HG02870 (cell line): ENCODE data around the gene FBLN5.
"Not testable (repeated sequence)": the region's sequence is repeated elsewhere in the genome, so short reads cannot be mapped to it uniquely, and the experiment has no call there.

ENCODE experiments used
- ATAC-seq: cut with Tn5 transposase; IDR thresholded peaks from one replicate; pipeline ENCODE4 v1.9.1; 2021; ENCODE audit warnings: mild to moderate bottlenecking, moderate library complexity; ENCODE audit not compliant: unreplicated experiment

Gene FBLN5

DNA sequence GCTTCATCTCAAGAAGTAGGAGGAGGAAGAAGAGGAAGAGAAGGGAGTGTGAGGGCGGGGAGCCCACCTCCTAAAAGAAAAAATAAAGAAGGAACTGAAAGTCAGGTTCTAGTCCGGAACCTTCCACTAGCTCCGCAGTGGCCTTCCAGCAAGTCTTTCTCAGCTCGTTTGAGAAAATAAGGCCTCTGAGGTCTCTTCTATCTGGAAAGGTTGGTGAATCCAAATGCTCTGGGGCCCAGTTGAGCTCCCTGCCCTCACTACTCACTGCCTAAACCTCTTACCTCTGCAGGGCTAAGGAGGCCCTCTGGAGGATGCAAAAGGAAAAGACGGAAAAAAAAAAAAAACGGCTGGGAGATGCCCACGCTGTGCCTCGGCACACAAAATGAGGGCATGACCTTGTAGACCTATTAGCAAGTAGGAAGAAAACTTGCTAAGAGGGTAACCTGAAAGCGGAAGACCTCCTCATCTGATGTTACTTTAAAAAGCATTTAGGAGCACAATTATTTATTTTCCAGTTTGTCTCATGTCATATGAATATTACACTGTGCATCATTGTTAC lies 35.9 kb downstream of the FBLN5 start:
- no peak for ATAC-seq

DNA sequence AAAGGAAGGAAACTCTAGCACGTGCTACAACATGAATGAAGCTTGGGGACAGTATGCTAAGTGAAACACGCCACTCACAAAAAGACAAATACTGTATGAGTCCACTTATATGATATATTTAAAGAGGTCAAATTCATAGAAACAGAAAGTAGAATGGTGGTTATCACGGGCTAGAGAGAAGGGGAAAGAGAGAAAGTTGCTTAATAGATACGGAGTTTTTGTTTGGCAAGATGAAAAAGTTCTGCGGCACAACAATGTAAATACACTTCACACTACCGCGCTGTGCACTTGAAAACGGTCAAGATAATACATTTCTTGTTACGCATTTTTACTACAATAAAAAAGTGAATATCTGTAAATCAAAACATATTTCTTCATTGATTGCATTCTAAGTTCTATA lies 37.3 kb downstream of the FBLN5 start:
- no peak for ATAC-seq

DNA sequence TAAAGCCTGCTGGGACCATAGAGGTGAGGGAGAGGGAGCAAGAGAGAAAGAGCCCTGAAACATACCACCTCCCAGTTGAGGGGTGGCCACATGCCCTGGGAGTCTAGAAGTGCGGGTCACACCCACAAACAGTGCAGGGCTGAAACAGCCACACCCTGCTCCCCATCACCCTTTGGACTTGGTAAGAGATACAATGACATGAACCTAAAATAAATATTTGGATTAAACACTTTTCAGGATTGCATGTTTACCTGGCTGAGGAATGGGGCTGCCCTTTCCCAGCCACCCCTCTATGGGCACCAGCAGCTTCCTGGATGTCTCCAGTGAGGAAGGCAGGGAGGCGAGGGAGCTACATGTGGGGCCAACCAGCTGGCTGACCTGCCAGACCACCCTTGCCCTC lies 41.1 kb downstream of the FBLN5 start:
- ATAC-seq, result no peak

DNA sequence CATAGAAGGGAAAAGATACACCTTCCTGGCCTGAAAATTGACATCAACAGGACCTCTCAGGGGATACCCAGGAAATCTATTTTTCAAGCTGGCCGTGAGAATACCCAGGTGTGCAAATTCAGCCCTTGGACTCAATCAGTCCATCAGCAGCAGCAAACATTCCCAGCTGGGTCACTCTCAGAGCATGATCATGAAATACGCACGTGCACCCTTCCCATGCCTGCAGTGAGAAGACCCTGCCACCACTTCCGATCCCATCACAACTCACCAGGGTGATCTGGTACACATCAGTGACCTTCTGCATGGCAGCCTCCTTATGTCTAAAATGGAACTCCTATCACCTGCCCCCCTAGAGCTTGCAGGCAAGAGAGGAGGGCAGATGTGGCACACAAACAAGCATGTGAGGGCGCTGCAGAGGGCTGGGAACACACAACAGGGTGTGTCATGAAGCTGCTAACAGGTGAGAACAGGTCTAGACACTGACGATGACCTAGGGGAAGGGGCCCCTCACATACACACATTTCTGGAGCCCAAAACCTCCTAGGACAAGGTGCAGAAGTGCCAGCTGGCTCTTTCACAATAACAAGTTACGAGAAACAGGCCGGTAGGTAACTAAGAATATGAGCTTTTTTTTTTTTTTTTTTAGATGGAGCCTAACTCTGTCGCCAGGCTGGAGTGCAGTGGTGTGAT lies 42.4 kb downstream of the FBLN5 start:
- no peak for ATAC-seq

DNA sequence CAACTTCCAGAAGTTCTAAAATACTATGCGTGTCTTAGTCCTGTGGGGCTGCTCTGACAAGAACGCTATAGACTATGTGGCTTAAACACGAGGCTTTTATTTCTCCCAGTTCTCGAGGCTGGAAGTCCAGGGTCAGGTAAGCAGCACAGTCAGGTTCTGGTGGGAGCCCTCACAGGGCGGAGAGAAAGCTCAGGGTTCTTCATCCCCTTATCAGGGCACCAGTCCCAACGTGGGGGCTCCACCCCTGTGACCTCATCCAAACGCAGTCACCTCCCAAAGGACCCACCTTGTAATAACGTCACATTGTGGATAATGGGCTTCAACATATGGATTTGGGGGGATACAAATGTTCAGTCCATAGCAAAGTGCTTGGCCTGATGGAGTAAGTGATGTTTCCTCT lies 43.0 kb downstream of the FBLN5 start:
- no peak for ATAC-seq

DNA sequence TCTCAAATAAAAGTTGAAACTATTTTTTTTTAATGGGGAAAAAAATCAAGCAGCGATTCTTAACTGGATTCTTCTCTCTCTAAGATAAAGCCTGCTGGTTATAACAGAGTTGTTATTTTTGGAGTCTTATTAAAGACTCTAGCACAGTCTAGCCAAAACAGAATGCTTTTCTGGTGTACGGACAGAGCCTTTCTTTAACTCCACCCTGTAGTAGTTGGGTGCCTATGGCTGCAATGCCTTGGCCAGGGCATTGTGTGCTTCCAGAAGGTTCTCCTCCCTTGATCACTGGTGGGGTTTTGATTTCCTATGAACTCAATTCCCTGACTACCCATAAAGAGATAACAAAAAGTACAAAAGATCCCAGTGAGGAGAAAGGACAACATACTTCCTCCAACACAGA lies 44.4 kb downstream of the FBLN5 start:
- no peak for ATAC-seq

DNA sequence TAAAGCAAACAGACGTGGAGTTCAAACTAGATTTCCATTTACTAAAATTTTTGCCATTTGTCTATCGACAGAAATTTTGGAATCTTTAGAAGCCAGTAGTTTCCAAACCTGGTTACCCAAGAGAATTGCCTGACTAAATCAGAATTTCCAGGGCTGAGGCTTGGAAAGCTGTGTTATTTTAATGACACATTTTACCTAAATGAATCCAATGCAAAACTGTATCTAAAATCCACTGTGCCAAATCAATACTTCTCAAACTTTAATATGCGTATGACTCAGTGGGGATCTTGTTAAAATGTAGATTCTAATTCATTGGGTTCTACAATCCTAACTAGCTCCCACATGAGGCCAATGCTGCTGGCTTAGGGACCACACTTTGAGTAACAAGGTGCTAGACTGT lies 45.2 kb downstream of the FBLN5 start:
- ATAC-seq, result no peak

DNA sequence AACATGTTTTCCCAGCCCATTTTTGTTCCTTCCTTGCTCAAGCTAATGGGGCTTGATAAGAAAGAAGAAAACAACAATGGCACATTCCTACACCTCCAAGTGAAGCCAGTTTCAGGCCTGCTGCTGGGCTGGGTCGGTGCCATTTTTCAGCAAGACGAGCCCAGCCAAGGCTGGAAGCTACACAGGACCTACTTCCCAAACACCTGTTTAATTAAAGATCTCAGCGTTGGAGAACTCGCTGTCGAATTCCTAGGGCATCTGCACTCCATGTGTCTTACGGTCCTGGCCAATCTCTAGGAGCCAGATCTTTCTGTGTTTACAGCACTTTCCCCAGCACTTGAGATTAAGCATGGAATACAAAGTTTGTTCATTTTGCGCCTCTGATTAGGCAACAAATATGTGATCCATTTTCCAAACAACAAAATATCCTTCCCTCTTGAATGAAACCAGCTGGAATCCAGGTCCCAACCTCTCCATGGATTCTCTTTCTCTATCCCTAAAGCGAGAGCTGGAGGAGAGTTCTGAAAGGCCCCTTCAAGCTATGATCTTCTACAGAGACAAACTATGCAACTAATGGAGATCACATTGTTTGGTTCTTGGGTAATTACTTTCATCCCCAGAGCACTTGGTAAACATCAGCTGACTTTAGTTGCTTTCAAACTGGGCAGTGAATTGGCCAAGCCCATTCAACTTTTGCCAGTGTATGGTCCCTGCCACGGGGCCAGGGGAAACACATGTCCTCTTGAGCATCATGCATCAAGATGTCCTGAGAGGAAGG lies 45.9 kb downstream of the FBLN5 start:
- ATAC-seq, result no peak

DNA sequence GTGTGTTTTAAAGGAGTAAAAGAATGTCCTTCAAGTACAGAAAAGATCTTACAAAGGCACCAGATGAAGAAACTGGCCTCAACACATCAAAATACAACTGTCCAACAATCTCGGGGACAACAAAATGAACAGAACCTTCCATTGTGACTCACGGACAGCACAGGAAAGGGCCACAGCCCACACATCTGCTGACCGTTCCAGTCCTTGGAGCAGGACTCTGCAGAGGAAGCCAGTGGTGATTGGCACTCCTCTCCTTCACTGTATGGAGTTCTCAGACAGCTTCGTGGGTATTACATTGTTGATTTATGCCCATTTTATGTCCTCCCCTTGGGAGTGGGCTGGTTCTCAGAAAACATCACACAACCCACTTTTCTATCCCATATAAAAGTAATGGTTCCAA lies 47.7 kb downstream of the FBLN5 start:
- ATAC-seq, result no peak

DNA sequence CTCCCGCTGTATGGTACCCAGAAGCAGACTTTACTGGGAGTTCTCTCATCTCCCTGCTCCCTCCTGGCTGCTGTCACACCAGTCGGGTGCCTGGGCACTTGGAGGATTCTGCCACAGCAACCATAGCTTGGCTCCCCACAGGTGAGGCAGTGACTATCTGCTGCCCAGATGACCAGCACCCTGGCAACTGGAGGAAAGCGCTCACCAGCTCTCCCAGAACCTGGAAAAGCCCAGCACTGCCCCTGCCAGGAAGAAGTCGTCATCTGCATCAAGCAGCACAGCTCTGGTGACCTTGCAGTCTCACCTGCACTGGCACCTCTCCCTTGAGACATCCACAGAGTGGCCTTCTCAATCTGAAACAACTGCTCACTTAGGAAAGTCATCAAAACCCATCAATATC lies 48.3 kb downstream of the FBLN5 start:
- no peak for ATAC-seq

DNA sequence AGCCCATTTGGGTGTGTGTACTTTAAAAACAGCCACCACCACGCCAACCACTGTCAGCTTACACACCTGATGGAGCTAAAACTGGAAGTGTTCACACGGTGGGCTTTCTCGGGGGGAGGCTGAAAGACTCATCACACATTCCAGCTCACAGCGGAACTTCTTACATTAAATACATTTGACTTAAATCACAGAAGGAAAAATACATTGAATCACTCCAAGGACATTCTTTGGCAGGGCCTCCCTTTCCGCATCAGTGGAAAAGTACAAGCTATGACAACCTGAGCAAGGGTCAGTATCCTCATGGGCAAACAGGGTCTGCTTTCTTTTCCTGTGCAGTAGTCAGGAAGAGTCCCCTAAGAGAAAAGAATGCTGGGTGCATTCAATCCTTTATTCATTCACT lies 49.1 kb downstream of the FBLN5 start:
- no peak for ATAC-seq

DNA sequence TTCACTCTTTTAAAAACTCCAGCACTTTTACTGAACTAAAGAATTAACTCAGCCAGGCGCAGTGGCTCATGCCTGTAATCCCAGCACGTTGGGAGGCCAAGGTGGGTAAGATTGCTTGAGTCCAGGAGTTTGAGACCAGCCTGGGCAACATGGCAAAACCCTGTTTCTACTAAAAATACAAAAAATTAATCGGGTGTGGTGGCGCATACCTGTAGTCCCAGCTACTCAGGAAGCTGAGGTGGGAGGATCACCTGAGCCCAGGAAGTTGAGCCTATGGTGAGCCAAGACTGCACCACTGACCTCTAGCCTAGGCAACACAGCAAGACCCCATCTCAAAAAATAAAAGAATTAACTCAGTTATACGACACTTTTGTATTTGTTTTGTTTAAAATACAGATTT lies 49.8 kb downstream of the FBLN5 start:
- ATAC-seq, result not testable (repeated sequence)

DNA sequence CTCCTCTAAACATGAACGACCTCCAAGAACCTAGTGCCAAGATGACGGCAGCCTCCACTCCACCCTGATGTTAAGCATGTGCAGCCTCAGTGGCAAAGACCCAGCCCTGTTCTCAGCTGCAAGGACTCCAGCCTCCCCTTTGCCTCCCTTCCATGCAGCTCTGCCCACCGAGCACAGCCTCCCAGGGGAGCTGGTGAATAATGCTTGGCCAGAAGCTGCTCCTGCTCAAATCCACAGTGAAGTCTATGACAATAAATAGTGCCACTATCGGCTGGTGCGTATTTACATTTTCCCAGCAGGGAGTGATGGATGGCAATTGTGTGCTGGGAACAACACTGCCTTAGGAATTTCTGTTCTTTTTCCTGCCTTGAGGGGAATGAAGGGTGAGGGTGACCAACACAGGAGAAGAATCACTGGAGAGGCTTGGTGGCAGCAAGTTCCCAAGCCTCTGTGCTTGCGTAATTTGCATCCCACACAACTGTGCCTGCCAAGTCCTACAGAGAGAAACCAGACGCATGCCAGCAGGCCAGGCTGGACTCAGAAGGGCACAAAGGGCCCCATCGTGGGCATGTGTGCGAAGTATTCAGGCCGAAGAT lies 50.3 kb downstream of the FBLN5 start:
- no peak for ATAC-seq

DNA sequence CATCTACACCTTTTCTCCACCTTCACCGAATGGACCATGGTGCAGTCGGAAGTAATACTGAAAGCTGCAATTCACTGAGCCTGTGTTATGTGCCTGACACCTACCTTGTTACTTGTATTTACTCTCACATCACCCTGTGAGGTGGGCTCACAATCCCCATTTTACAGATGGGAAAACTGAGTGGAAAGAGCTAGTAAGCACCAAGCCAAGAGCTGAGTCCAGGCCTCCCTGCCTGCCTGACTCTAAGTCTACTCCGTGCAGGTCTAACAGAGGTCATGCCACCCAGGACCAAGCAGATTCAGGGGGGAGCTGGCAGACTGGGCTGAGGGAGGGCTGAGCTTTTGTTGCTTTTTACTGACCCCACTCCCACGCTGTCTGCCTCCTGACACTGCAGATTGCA lies 51.1 kb downstream of the FBLN5 start:
- ATAC-seq, result no peak

DNA sequence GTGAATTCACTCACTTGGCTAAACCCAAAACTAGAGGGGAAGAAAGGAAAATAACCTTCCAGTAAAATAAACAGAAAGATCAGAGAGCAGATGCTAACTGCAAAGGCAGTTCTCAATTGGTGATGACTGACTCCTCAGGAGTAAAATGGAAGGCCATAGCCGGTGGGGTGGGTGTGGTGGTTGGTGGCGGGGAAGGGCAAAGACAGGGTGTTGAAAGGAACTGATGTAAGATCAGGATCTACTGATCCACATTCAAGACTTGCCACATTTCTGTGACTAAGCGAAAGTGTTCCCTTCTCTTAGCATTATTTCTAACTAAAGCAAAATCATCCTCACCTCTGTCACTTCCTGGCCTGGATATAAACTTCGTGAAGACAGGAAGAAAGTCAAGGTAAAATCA lies 53.8 kb downstream of the FBLN5 start:
- ATAC-seq, result no peak

DNA sequence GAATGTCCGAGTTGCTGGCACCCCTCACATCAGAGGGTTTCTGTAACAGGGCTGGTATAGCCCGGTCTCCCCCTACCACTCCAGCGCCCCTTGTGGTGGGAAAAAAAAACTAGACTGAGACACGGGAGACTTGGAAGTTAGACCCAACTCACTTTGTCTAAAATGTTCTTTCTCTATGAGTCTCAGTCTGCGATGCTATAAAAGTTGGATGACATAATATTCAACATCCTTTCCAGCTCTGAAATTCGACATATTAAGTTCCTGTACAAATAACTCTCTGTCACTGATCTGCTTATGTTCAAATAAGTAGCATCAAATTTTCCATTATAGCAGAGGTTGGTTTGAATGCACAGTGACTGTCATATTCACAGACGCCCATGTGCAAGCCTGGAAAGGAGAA lies 54.5 kb downstream of the FBLN5 start:
- ATAC-seq, result no peak

DNA sequence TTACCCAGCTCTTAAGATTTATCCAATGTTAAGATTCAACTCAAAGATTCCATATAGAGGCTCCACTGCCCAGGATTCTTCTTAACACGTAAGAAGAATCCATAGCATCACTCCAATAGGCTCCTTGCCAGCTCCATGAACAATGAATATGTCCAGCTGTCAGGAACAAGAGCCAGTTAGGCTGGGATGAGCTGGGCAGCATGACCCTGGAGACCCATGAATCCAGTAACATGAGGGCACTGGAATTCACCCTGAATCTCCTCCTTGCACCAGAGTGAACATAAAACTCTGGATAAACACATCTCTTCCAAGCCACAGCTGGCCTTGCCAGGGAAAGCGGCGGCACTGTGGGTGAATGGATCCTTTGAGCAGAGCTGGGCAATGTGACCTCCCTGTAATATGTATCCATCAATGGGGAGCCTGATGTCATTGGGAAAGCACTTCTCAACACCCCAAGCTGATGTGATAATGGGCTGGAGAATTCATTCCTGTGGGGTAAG lies 55.7 kb downstream of the FBLN5 start:
- no peak for ATAC-seq

DNA sequence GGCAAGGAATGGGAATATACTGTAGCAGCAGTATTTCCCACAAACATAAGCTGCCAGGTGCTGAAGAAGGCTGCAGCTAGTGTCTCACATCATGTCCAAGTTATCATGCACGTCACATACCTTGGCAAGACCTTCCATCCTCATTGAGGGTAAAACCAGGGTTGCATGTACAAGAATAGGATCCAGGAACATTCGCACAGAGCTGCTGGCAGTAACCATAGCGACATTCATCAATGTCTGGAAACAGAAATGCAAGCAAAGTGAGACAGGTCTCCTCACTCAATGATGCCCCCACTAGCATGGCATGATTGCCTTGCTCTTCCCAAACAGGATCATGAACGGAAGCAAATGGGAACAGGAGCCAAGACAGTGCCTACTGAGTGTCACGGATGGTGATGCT lies 56.4 kb downstream of the FBLN5 start:
- no peak for ATAC-seq

DNA sequence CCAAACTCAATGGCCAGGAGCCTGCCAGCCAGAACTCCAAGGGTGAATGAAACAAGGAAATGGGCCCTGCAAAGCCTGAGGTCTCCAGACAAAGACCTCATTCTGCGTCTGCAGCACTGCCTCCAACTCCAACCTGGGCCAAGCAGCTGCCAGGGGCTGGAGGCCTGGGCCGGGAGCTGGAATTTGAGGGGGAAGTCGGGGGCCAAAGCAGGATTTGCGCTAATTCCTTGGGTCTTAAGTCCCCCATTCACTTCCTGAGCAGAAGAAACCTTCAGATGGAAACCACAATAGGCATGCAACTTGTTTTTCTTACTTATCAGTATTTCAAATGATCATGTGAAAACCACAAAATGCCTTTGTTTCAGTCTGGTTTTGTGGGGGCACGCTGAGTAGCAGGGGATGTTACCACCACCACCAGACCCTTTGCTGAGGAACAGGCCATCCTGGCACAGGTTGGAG lies 57.2 kb downstream of the FBLN5 start:
- ATAC-seq, result no peak

DNA sequence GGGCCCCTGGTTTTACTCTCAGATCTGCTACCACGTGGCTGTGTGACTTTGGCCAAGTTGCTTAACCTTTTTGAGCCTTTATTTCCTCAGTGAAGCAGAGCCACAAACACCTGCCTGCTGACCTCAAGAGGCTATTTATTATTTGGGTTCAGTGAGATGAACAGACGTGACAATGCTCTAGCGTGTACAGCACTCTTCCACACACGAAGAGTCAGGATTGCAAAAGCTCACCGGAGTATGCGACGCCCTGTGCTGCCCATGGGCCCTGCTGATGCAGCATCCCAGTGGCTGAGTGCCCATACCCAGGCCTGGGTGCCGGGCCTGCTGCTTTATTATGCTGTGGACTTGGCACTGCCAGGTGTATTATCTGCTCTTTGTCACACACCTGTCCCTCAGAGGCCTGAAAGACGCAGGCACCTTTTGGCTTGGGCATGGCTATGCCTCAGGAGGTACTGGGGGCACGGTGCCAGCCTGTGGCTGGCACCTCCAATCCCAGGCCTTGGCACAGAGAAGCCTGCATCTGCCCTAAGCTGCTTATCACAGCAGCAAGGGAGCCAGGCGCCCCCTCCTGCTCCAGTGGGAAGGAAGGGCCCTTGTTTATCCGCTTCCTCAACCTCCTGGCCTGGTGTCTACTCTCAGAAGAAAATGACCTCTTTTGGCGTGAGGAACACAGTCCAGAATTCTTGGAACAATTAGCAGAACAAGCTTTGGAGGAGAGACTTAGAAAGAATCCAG lies 57.9 kb downstream of the FBLN5 start:
- no peak for ATAC-seq
